ENCODE measurements around the gene NGF.

- TF ChIP-seq, protein P1, sequence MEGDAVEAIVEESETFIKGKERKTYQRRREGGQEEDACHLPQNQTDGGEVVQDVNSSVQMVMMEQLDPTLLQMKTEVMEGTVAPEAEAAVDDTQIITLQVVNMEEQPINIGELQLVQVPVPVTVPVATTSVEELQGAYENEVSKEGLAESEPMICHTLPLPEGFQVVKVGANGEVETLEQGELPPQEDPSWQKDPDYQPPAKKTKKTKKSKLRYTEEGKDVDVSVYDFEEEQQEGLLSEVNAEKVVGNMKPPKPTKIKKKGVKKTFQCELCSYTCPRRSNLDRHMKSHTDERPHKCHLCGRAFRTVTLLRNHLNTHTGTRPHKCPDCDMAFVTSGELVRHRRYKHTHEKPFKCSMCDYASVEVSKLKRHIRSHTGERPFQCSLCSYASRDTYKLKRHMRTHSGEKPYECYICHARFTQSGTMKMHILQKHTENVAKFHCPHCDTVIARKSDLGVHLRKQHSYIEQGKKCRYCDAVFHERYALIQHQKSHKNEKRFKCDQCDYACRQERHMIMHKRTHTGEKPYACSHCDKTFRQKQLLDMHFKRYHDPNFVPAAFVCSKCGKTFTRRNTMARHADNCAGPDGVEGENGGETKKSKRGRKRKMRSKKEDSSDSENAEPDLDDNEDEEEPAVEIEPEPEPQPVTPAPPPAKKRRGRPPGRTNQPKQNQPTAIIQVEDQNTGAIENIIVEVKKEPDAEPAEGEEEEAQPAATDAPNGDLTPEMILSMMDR (IDR thresholded peaks at IDR 0.05), result no peak
- peak in 1 of 2 donors; percentile 57 for TF ChIP-seq POLR2AphosphoS5 (IDR thresholded peaks at IDR 0.05; ENCODE audit: insufficient read depth in 1 of 2, low read depth in 1 of 2)
Measured at GRCh38 chr1:115284209-115284608, 53.8 kb downstream of the NGF start.
